Fibroblast of lung (primary cell): ENCODE results near the gene MLPH.

Source experiments
- EZH2 ChIP-seq: IDR thresholded peaks from 2 replicates; pipeline ENCODE4 v1.5.1; 2012; ENCODE audit warnings: low read length, control low read depth, mild to moderate bottlenecking; ENCODE audit errors: missing control alignments
- TF ChIP-seq, protein P1 (sequence below), 2 donors: IDR thresholded peaks in 1 of 2; conservative IDR thresholded peaks in 1 of 2; 1 replicate in 1 of 2; 2 replicates in 1 of 2; pipeline ENCODE4 v1.5.1; 2011 to 2012; ENCODE audit warnings: low read length in 2 of 2, control low read depth in 1 of 2, inconsistent platforms in 1 of 2, low read depth in 1 of 2, mild to moderate bottlenecking in 1 of 2

DNA sequence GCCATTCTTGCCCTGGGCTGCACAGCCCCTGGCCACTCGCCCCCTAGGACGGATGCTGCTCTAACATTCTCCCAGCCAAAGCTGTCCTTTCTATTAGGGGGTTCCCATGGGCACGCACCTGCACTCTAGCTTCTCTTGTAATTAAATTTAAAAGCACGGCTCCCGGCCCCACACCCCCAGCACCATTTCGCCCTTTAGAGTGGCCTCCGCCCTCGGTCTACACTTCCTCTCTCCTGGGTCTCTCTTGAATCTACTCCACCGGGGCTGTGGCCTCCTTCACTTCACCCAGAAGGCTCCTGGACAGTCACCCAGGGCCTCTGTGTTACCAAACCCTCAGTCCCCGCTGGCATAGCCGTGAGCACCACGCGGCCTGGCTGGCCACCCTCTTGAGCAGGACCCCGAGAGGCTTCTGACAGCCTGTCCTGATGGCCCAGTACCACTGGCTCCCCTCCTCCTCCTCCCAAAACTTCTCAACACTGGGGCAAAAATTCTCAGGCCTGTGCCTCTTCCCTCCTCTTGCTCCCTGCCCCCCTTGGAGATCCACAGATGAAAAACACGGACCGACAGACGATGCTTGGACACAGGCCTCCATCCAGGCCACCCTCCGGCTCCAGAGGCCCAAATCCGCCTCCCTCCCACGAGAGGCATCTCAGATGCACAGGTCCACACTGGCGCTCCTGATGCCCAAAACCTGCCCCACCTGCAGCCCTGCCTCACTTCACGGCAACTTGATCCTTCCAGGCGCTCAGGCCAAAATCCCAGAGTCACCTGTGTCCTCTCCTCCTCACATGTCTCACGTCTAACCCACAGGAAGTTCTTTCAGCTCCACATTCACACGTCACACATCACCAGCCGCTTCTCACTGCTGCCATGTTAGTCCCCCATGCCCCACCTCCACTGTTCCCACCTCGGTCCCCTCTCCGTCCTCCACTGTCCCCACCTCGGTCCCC, 110.4 kb downstream of the MLPH start:
- TF ChIP-seq, protein P1, sequence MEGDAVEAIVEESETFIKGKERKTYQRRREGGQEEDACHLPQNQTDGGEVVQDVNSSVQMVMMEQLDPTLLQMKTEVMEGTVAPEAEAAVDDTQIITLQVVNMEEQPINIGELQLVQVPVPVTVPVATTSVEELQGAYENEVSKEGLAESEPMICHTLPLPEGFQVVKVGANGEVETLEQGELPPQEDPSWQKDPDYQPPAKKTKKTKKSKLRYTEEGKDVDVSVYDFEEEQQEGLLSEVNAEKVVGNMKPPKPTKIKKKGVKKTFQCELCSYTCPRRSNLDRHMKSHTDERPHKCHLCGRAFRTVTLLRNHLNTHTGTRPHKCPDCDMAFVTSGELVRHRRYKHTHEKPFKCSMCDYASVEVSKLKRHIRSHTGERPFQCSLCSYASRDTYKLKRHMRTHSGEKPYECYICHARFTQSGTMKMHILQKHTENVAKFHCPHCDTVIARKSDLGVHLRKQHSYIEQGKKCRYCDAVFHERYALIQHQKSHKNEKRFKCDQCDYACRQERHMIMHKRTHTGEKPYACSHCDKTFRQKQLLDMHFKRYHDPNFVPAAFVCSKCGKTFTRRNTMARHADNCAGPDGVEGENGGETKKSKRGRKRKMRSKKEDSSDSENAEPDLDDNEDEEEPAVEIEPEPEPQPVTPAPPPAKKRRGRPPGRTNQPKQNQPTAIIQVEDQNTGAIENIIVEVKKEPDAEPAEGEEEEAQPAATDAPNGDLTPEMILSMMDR (conservative IDR thresholded peaks at IDR 0.05 in 1 of 2, IDR thresholded peaks at IDR 0.05 in 1 of 2; ENCODE audit: low read depth in 1 of 2, low read length in 2 of 2), result no peak
- TF ChIP-seq EZH2, result no peak
